T-helper 17 cell (primary cell): ENCODE data around the gene SLC52A1. TPM values are rescaled to one million over a fixed set of nuclear protein-coding genes. Genes with fewer than 3 reads are reported as not detected.
A peak's percentile ranks its signal among the peaks of the same experiment; 100 is the strongest.

Experiments used
- ATAC-seq: fragments of 150-1000 bp; cut with Tn5 transposase; 2 replicates; pipeline ENCODE4 v1.10.0; 2021; ENCODE audit warnings: mild to moderate bottlenecking, moderate library complexity
- DNase-seq, 3 donors: peaks; one replicate each; pipeline versions ENCODE4 v3.0.0 to v3.0.0-alpha.2; 2020 to 2021
- H3K9me3 ChIP-seq: one replicate; pipeline ENCODE4 v1.7.0; 2013; ENCODE audit warnings: low read length, mild to moderate bottlenecking; ENCODE audit not compliant: control insufficient read depth, poor library complexity, severe bottlenecking
- H3K27ac Mint-ChIP-seq: one replicate; pipeline ENCODE4 v1.8.0; 2022; ENCODE audit warnings: mild to moderate bottlenecking, moderate library complexity, mixed read lengths
- H3K27me3 Mint-ChIP-seq: one replicate; pipeline ENCODE4 v1.8.0; 2022; ENCODE audit warnings: mixed read lengths
- H3K36me3 Mint-ChIP-seq: one replicate; pipeline ENCODE4 v1.8.0; 2022; ENCODE audit warnings: low read depth, mixed read lengths
- H3K4me1 Mint-ChIP-seq: one replicate; pipeline ENCODE4 v1.8.0; 2022; ENCODE audit warnings: mild to moderate bottlenecking, mixed read lengths
- H3K4me3 Mint-ChIP-seq: one replicate; pipeline ENCODE4 v1.8.0; 2022; ENCODE audit warnings: mild to moderate bottlenecking, moderate library complexity, mixed read lengths
- total RNA-seq, 4 donors: library from RNA in 2 of 4; stranded (reverse) in 2 of 4; gene quantifications; one replicate each; pipeline ENCODE4 v1.2.3 and lab custom pipeline; 2022 to 2026

Gene SLC52A1
- total RNA-seq, 2 donors from 2014 or later, result 0.12 TPM; not detected in 1

GRCh38 chr17:4997302-4998026, 37.8 kb downstream of the SLC52A1 start, which contains the start of the genes INCA1 and KIF1C:
Gene INCA1 (minus strand): TSS chr17:4997522. CDS start chr17:4994437, 3,085 bp downstream.
Gene KIF1C (plus strand): TSS chr17:4997950. CDS start chr17:5000247, 2,297 bp downstream.
- DNase-seq (peak; percentile 88 to 90 (median 88)), ATAC-seq (peak; percentile 96)
- Mint-ChIP-seq H3K4me3 (peak within 1 kb of the TSS; percentile 92), H3K27ac (peak within 1 kb of the TSS; percentile 88), H3K36me3 (no peaks in the 10 kb centered on the region), H3K4me1 (peaks cover 28% of the 10 kb centered on the region), H3K27me3 (no peaks in the 10 kb centered on the region)
- no peaks in the 10 kb centered on the region for H3K9me3 ChIP-seq

GRCh38 chr17:4994081-4994595, 41.1 kb downstream of the SLC52A1 start:
- Mint-ChIP-seq H3K36me3 (no peaks in the 10 kb centered on the region), H3K4me1 (peaks cover 24% of the 10 kb centered on the region), H3K4me3 (no peak overlapping the region), H3K27me3 (no peaks in the 10 kb centered on the region), H3K27ac (no peak overlapping the region)
- no peaks in the 10 kb centered on the region for H3K9me3 ChIP-seq
- ATAC-seq, result no peak
- no peak for DNase-seq

- Mint-ChIP-seq H3K4me1 (peaks cover 40% of the 10 kb centered on the region), H3K36me3 (peaks cover 3% of the 10 kb centered on the region), H3K4me3 (peak overlapping the region; percentile 93), H3K27me3 (no peaks in the 10 kb centered on the region), H3K27ac (peak overlapping the region; percentile 94)
- DNase-seq (no peak), ATAC-seq (peak; percentile 14)
- H3K9me3 ChIP-seq, result no peaks in the 10 kb centered on the region
Observed at GRCh38 chr17:4987767-4988567, 47.3 kb downstream of the SLC52A1 start.

GRCh38 chr17:4986951-4987766, 48.1 kb downstream of the SLC52A1 start, which contains the start of gene CAMTA2:
Gene CAMTA2 (minus strand): TSS chr17:4987675. CDS start chr17:4986222, 1,453 bp downstream.
- ATAC-seq (peak; percentile 93), DNase-seq (peak; percentile 76 to 84 (median 79))
- peak within 1 kb of the TSS; percentile 93 for H3K4me3 Mint-ChIP-seq
- no peaks in the 10 kb centered on the region for H3K27me3 Mint-ChIP-seq
- peaks cover 7% of the 10 kb centered on the region for H3K36me3 Mint-ChIP-seq
- H3K9me3 ChIP-seq, result no peaks in the 10 kb centered on the region
- peak within 1 kb of the TSS; percentile 94 for H3K27ac Mint-ChIP-seq
- peaks cover 42% of the 10 kb centered on the region for H3K4me1 Mint-ChIP-seq

GRCh38 chr17:4986403-4986802, 48.8 kb downstream of the SLC52A1 start:
- ATAC-seq, result no peak
- H3K4me1 Mint-ChIP-seq, result peaks cover 38% of the 10 kb centered on the region
- peak overlapping the region; percentile 93 for H3K4me3 Mint-ChIP-seq
- peak overlapping the region; percentile 94 for H3K27ac Mint-ChIP-seq
- no peaks in the 10 kb centered on the region for H3K27me3 Mint-ChIP-seq
- no peaks in the 10 kb centered on the region for H3K9me3 ChIP-seq
- no peak for DNase-seq
- peaks cover 7% of the 10 kb centered on the region for H3K36me3 Mint-ChIP-seq

Other genes starting within 250 kb of the SLC52A1 start
- not detected for gene VMO1, start 249.1 kb downstream of the SLC52A1 start, total RNA-seq
- under 1 TPM in 1 of 2 donors, not detected in 1; 0.34 TPM for gene GLTPD2, start 246.5 kb downstream of the SLC52A1 start, total RNA-seq
- 10 to 100 TPM; 54.3 to 59.7 TPM for gene PSMB6, start 239.3 kb downstream of the SLC52A1 start, total RNA-seq
- gene PLD2, start 228.3 kb downstream of the SLC52A1 start, total RNA-seq, result 10 to 100 TPM; 30.6 to 32.8 TPM
- 100 to 1,000 TPM; 188 to 263 TPM for gene MINK1, start 202.1 kb downstream of the SLC52A1 start, total RNA-seq
- 10 to 100 TPM; 10.7 to 12.8 TPM for gene C17orf107, start 135.9 kb downstream of the SLC52A1 start, total RNA-seq
- 1 to 10 TPM; 1.1 to 1.6 TPM for gene CHRNE, start 132.3 kb downstream of the SLC52A1 start, total RNA-seq
- gene GP1BA, start 103.1 kb downstream of the SLC52A1 start, total RNA-seq, result 10 to 100 TPM in 1 of 2 donors, 1 to 10 TPM in 1; 1.6 to 22.9 TPM
- gene SLC25A11, start 95.4 kb downstream of the SLC52A1 start, total RNA-seq, result 10 to 100 TPM; 26.2 to 26.4 TPM
- 10 to 100 TPM; 95.5 to 99.0 TPM for gene RNF167, start 95.2 kb downstream of the SLC52A1 start, total RNA-seq
- 100 to 1,000 TPM; 686 to 710 TPM for gene PFN1, start 86.9 kb downstream of the SLC52A1 start, total RNA-seq
- 10 to 100 TPM; 17.2 to 17.6 TPM for gene ENO3, start 84.3 kb downstream of the SLC52A1 start, total RNA-seq
- gene SPAG7, start 67.6 kb downstream of the SLC52A1 start, total RNA-seq, result 10 to 100 TPM; 39.0 to 48.4 TPM
- gene CAMTA2, start 47.8 kb downstream of the SLC52A1 start, total RNA-seq, result 10 to 100 TPM; 59.9 to 63.5 TPM
- not detected for gene INCA1, start 37.9 kb downstream of the SLC52A1 start, total RNA-seq
- 10 to 100 TPM; 15.4 to 19.3 TPM for gene KIF1C, start 37.5 kb downstream of the SLC52A1 start, total RNA-seq
- gene ZFP3, start 43.0 kb upstream of the SLC52A1 start, total RNA-seq, result 1 to 10 TPM; 2.5 to 3.6 TPM
- 1 to 10 TPM; 3.4 to 4.1 TPM for gene ZNF232, start 76.5 kb upstream of the SLC52A1 start, total RNA-seq
- under 1 TPM; 0.05 to 0.13 TPM for gene USP6, start 80.6 kb upstream of the SLC52A1 start, total RNA-seq
- 1 to 10 TPM; 3.9 to 5.5 TPM for gene ZNF594, start 156.4 kb upstream of the SLC52A1 start, total RNA-seq
- 1 to 10 TPM in 1 of 2 donors, under 1 TPM in 1; 0.76 to 4.8 TPM for gene SCIMP, start 199.4 kb upstream of the SLC52A1 start, total RNA-seq
- 10 to 100 TPM; 33.2 to 33.6 TPM for gene RABEP1, start 246.9 kb upstream of the SLC52A1 start, total RNA-seq